NCI-H446 treated with DMSO at 0.1 percent for 48 hours (cell line): ENCODE results near the gene PRR33.
"Not testable (repeated sequence)": the region's sequence is repeated elsewhere in the genome, so short reads cannot be mapped to it uniquely, and the experiment has no call there.

Experiments
- DNase-seq: peaks from one replicate; lab custom pipeline; 2025; lab: John Stamatoyannopoulos, UW

Gene PRR33

DNA sequence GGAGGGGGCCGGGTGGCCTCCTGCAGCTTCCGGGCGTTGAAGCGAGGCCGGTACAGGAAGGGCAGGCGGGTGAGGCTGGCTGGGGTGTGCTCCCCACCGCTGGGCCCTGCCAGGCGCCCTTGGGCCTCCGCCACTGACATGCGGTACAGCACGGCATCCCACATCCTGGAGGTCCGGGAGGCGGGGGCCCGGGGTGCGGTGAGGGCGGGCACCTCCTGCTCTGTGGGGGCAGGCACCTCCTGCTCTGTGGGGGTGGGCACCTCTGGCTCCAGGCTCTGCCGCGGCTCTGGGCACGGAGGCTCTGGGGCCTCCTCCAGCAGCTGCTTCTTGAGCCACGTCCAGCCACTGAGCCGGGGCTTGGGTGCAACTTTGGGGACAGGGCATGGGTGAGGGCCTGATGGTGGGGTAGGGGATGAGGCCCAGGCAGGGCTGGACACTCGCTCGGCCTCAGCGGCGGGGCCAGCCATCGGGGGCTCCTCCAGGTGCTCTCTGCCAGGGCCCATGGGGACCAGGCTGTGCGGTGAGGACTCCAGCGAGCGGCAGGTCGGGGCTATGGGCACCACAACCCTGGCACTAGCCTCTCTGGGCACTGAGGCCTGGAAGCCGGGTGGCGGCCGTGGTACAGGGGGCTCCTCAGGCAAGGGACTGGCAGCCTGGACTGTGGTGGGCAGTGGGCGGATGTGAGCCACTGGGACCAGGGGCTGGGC, 2.3 kb downstream of the PRR33 start:
- DNase-seq: no peak

DNA sequence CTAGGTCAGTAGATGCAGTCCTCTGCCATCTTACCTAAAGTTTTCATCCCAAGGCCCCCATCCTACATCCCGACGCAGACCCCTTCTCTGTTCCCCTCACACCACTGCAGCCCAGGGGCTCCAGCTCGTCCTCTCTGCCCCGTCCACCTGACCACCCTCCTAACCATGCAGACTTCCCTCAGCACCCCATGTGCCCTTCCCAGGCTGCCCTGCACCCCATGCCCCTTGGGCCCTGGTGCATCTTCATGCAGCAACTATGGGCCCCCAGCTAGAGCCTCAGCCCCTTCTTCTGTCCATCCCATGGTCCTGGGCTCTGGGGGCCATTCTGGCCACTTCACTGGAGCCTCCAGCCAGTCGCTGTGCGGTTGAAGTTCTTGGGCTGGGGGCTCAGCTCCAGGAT, 2.9 kb downstream of the PRR33 start:
- DNase-seq: no peak

DNA sequence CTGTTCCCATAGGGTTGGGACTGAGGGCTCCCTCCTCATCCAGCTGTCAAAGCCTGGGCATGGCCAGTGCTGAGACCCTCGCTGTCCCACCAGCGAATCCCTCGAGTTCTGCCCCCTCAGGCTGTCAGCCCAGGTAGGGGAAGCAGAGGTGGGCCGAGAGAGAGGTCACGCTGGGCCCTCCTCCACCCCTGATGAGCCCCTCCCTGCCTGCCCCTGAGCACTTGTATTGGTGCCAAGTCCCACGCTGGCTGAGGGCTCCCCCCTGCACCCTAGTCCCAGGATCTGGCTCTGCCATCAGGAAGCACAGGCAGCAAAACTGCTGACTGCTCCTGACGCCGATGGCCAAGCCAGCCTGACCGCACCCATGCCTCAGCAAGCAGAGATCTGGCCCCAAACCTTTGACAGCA, 3.3 kb downstream of the PRR33 start:
- DNase-seq: no peak

DNA sequence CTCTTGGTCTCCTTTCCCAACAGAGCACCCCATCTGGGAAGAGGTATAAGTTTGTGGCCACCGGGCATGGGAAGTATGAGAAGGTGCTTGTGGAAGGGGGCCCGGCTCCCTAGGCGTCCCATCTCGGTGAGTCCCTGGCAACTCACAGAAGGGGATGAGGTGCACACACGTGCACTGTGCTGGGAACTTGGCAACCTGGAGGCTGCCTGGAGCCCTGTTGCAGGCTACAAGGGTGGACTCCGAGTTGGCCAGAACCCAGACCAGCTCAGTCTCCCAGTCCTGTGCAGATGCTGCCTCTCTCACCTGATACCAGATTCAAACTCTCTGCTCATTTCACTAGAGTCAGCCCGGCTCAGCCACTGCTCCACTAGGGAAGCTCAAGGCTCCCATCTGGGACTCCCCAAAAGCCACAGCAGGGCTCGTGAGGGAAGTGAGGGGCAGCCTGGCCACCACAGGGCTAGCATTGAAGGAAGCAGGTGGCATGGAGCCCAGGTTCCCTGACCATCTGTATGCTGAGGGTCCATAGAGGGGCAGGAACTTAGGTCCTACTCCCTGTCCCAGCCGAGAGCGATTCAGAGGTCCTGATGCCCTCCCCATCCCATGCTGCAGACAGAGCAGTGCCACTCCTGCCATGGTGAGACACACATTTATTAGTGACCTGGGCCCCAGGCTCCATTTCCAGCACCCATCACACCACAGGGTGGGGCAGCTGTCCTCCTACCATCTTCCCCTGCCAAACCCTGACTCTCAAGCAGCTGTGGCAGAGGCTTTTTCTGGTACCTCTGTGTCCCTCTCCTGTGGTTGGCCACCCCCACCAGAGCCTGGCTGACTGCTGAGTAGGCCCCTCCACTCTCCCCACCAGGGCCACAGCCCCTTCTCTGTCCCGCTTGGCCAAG, 4.0 kb downstream of the PRR33 start:
- no peak for DNase-seq

DNA sequence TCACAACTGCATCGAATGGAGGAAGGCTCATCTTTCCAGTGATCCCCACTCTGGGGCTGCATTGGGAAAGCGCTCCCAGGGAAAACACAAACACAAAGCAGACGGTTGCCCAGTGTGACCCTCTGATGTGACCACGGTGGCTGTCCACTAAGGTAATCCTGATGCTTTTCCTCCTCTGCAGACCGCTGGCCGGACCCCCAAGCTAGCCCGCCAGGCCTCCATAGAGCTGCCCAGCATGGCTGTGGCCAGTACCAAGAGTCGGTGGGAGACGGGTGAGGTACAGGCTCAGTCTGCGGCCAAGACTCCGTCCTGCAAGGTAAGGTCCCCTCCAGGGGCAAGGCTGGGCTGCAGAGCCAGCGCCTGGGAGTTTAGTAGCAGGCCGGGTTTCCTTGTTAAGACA, 5.1 kb downstream of the PRR33 start:
- DNase-seq: not testable (repeated sequence)

DNA sequence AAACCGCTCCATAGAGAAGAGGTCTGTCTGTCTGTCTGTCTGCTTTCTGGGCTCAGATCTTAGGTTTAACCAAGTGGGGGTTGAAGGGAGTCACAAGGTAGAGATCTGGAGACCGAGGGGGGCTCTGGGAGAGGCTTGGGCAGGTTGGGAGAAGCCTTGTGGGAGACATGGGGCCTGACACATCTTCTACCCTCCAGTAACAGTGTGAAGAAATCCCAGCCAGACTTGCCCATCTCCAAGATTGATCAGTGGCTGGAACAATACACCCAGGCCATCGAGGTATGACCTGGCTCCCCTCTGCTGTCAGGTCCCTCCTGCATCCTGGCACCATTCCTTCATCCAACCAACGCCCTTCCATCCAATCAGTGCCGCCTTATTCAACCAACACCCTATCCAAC, 7.4 kb downstream of the PRR33 start:
- DNase-seq: no peak

DNA sequence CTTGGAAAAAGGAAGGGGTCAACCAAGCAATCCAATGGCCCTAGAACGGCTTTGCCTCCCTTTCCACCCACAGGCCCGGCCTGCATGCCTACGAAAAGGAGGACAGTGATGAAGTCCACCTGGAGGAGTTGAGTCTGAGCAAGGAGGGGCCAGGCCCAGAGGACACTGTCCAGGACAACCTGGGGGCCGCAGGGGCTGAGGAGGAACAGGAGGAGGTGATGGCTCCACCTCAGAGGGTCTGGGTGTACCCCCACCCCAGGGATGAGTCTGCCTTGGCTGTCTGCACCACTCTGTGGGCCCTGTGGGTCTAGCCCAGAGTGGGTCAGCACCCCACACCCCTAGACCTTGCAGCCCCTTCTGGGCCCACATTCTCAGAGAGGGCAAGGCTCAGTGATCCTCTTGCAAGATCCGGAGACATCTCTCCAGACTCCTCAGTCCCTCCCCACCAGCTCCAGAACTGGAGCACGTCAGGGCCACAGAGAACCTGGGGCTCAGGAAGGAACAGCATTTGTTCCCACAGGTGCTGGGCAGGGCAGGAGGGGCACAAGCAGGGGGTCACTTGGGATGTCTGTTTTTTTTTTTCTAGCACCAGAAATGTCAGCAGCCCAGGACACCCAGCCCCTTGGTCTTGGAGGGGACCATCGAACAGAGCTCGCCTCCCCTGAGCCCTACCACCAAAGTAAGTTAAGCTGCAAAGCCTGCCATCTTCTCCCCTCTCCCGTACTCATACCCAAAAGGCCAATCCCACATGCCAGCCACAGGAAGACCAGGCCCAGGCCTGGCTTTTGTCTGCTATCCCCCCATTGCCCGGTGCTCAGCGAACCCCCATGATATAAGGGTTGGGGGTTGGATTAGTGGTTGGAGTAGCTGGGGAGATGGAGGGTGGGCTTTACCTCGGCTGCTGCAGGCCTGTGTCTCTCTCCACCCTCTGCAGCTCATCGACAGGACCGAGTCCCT, 8.1 kb downstream of the PRR33 start:
- no peak for DNase-seq

DNA sequence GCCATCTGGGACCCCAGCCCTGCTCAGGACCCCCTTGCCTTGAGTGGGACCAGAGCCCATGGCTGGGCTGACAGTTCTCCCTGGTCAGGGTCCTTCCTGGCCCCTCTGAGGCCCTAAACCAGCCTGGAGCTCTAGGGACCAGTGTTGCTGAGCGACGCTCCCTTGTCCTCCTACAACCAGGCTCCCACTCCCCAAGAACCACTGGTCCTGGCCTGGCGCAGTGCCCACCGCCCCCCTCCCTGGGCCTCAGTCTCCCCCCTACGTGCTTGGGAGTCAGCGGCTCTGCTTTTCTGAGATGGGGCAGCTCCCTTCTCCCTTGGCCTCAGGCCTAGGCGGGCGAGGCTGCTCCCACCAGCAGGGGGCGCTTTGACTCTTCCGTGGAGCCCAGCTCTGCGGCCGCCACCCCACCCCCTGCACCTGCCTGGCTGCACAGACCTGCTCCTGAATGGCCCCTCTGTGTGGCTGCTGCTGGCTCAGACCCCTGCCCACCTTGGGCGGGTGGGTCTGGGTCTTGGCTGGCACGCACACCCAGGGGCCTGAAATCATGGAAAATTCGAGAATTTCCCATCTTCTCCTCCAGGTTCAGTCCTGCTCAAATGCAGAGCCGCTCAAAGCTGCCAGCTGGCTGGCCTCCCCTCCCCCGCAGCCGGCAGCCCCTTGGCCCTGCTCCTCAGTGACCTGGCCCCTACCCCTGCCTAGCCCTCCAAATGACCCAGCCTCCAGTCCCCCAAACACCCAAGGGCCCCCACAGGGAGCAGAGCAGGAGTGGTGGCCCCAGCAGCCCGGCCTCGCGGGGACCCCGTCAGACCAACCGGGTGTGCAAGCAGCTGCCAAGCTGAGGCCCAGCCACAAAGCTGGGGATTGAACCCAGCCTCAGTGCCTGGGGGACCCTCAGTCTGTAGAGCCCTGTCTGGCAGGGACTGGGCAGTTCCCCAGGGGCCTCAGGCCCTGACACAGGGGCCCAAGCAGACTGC, 9.1 kb downstream of the PRR33 start:
- DNase-seq: no peak

DNA sequence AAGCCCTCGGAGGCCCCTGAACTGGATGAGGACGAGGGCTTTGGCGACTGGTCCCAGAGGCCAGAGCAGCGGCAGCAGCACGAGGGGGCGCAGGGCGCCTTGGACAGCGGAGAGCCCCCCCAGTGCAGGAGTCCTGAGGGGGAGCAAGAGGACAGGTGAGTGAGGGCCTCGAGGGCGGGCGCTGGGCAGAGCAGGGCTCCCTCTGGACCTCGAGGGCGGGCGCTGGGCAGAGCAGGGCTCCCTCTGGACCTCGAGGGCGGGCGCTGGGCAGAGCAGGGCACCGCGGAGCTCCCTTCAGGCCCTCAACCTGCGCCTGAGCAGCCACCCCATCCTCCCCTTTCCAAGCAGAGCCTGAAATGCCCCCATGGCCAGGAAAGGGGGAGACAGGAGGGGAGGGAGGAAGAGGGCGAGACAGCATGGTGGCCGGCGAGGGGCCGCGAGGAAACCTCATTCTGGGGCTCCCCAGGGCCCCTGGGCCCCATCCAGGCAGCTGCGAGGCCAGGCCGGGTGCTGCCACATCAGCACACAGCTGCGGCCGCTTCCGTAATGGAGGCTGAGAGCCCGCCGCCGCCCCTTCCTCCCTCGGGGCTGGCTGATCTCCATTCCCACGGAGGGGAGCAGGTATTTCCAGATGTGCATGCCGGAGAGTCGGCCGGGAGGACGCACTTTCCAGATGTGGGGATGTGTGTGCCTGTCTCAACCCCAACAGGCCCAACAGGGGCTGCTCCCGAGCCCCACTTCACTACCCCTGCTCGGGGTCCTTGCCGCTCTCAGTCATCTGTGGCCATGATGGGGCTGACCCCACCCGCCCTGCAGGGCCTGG, 10.0 kb downstream of the PRR33 start:
- no peak for DNase-seq

DNA sequence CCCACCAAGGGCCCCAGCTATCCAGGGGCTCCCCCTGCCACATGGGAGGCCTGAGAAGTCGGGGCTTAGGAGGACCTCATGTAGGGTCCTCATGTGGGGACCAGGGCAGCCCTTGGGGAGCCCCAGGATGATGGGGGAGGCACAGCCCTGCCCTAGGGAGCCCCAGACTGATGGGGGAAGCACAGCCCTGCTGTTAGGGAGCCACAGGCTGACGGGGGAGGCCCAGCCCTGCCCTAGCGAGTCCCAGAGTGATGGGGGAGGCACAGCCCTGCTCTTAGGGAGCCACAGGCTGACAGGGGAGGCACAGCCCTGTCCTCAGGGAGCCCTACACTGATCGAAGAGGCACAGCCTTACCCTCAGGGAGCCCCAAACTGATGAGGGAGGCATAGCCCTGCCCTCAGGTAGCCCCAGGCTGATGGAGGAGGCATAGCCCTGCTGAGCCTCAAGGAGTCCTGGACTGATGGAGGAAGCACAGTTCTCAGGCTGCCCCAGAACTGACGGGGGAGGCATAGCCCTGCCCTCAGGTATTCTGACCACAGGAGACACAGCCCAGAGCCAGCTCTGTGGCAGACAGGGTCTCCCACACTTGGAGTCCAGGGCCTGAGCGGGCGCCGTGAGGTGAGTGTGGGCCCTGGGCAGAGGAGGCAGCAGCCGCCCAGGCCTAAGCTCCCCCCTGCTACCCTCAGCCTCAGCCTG, 10.8 kb downstream of the PRR33 start:
- no peak for DNase-seq

DNA sequence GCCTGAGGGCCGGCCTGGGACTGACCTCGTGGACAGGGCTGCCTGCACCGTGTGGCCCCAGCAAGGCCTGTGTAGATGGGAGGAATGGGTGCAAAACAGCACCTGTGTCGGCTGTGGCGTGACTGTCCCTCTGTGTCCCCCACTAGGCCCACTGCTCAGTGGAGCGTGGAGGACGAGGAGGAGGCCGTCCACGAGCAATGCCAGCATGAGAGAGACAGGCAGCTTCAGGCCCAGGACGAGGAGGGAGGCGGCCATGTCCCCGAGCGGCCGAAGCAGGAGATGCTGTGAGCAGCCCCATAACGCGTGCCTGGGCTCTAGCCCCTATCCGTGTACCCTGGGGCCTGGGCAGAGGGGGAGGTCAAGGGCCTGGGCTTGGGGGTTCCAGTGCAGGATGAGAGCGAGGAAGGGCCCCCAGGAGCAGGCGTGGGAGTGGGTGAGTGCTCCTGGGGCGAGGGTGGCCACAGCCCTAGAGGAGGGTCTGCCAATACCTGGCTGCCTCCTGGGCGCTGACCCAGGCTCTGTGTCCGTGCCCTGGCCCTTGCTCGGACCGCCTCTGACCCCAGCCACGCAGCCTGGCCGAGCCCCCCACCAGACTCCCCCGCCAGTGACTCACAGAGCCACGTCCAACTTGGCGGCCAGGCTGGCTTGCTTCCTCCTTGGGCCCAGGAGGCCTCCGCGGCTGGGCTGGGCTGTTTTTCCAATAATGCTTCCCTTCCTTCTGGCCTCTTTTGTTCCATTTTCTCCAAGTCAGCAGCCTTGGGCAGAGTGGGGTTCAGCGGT, 11.6 kb downstream of the PRR33 start:
- no peak for DNase-seq

DNA sequence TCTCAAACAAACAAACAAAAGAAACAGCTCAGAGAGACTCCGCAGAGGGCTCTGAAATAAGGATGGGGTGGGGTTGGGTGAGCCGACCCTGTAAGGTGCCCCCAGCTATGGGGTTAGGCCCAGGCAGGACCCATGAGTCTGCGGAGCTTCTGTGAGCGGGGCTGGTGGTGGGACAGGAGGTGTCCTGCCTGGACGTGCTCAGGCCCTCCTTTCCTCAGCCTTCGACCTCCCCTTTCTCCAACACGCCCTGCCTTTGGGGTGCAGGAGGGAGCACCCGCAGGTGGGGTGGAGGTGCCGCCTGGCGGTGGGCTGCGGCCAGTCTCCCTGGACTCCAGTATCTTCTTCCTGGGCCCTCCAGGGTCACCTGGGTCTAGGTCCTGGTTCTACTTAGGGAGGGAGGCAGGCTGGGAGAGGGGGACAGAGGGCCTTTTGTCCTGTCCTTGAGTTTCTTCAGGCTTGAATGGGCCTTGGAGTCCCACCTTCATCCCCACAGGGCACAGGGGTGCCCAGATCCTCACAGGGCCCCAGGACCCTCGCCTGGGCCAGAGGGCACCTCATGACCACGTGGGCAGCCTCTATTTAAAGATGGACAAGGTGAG, 12.3 kb downstream of the PRR33 start:
- DNase-seq: no peak

DNA sequence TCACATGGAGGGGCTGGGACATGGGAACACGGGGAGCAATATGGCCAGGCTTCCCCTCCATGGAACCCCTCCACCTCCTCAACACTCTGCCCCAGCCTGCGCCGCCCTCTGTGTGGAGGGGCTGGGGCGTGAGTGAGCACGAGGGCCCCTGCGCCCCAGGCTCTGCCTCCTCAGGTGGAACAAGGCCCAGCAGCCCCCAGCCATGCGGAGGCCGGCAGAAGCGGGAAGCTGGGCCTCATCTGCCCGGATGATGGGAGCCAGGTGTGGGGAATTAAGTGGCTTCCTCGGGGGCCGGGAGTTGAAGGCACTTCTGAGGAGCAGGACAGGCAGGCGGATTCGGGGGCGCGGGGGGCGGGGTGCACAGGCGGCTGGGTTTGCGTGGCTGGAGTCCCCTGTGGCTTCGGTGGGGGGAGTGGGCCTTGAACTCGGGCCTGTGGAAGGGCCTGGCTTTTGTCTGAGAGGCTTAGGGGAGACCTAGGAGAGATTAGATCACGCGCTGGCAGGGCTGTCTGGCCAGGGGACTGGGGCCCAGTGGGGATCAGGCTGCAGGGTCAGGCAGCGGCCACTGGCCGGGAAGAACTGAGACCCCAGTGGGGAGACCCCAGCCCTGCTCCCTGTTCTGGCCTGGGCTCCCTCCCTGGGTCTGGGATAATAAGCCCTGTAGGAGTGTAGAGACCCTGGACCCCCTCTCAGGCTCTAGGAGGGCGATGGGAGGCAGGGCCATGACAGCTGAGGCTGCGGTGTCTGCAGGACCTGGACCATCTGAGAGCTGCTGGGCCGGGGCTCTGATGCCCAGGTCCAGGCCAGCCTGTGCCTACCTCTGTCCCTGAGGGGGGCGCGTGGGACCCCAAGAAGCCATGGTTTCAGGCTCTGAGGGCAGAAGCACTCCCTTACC, 13.3 kb downstream of the PRR33 start:
- no peak for DNase-seq

DNA sequence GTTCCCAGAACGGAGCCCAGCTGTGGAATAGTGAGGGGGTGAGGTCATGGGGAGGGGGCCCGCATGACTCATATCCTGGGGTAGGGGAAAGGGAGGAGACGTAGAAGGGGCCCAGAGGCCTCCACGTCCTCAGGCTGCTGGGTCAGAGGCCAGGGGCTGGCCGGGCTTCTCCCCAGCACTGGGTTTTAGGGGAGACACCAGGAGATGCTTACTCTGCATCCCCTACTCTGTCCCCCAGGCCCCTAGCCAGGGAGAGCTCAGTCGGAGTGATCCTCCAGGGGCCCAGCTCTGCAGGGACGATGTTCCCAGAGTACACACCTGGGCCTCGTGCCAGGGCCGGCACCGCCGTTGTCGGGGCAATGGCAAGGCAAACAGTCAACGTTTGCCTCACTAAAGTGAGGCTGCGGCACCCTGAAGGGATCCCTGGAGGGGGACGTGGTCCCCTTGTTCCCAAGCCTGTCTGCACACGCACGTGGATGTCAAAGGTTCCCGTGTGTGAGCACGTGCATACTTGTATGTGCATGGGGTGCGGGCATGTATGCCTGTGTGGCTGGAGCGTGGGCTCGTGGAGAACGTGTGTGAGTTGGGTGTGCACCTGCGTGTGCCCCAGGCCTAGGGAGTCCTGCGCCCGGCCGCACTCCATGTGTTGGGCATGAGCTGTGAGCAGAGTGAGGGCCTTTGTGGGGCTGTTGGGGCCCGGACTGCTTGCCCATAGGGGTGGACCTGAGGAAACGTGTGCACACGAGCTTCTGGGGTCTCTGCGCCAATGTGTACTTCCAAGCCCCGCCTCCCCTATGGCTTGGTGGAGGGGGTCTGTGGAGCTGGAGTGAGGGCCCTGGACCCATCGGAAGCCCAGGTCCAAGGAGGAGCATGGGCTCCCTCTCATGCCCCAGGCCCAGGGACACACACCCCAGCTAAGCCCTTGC, 14.2 kb downstream of the PRR33 start:
- no peak for DNase-seq

DNA sequence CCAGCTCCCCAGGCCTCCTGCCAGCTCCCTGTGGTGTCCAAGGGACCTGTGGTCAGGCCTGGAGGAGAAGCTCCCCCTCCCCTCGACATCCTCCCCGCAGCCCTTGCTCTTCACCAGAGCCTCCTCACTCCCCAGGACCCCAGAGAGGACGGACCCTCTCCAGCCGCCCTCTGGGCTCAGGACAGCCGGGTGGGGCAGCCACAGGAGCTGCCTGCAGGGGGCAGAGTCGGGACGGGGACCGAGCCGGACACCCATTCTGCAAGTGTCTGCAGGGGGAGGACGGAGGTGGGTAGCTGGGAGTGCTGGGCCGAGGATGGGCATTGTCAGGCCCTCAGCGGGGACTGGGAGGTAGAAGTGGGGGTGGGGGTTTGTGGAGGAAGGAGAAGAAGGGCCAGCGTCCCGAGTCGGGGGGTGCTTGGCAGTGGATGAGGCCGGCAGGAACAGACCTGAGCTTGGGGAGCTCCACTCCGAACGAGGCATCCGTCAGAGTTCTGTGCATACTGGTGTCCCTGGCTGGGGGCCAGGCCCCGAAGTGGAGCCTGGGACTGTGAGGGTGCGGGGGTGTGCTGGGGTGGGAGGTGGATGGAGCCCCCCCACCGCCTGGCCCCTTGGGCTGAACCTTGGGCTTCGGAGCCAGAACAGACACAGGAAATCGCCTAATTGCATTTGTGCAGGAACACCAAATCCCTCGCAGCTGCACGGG, 15.2 kb downstream of the PRR33 start:
- DNase-seq: no peak
